ENCODE results near the gene KLHL5. TPM values are rescaled to one million over a fixed set of nuclear protein-coding genes. Genes with fewer than 3 reads are reported as not detected.
"Not testable (repeated sequence)": the region's sequence is repeated elsewhere in the genome, so short reads cannot be mapped to it uniquely, and the experiment has no call there.

Gene KLHL5
- total RNA-seq, 1 donor from 2014 or later = 46.0 TPM

GRCh38 chr4:39029752-39030694 is 32.0 kb upstream of the KLHL5 start:
- H3K27ac Mint-ChIP-seq (ENCODE audit: unreplicated experiment) = no peak overlapping the region

GRCh38 chr4:39030725-39031124 is 31.3 kb upstream of the KLHL5 start:
- no peaks in the 10 kb centered on the region for H3K4me1 Mint-ChIP-seq (ENCODE audit: unreplicated experiment)
- H3K4me3 Mint-ChIP-seq (ENCODE audit: unreplicated experiment) = no peak overlapping the region
- no peak for DNase-seq (ENCODE audit: low spot score)
- no peaks in the 10 kb centered on the region for H3K36me3 Mint-ChIP-seq (ENCODE audit: low read depth, unreplicated experiment)
- TF ChIP-seq CTCF (IDR thresholded peaks at IDR 0.05; ENCODE audit: unreplicated experiment) = no peak
- H3K27ac Mint-ChIP-seq (ENCODE audit: unreplicated experiment) = no peak overlapping the region
- H3K27me3 Mint-ChIP-seq (ENCODE audit: unreplicated experiment) = no peaks in the 10 kb centered on the region
- H3K9me3 Mint-ChIP-seq (ENCODE audit: unreplicated experiment) = no peaks in the 10 kb centered on the region

More at GRCh38 chr4:39029752-39030694, 32.0 kb upstream of the KLHL5 start:
- Mint-ChIP-seq H3K9me3 (ENCODE audit: unreplicated experiment) (no peaks in the 10 kb centered on the region), H3K27me3 (ENCODE audit: unreplicated experiment) (no peaks in the 10 kb centered on the region), H3K36me3 (ENCODE audit: low read depth, unreplicated experiment) (no peaks in the 10 kb centered on the region), H3K4me1 (ENCODE audit: unreplicated experiment) (no peaks in the 10 kb centered on the region), H3K4me3 (ENCODE audit: unreplicated experiment) (no peak overlapping the region)
- TF ChIP-seq CTCF (IDR thresholded peaks at IDR 0.05; ENCODE audit: unreplicated experiment) = no peak
- no peak for DNase-seq (ENCODE audit: low spot score)

GRCh38 chr4:39031590-39032020 is 30.4 kb upstream of the KLHL5 start:
- H3K4me1 Mint-ChIP-seq (ENCODE audit: unreplicated experiment); H3K27ac Mint-ChIP-seq (ENCODE audit: unreplicated experiment): not testable (repeated sequence)

GRCh38 chr4:39032218-39033085 is 29.6 kb upstream of the KLHL5 start, which contains the start of gene TMEM156:
Gene TMEM156, minus strand, starts transcription at chr4:39032409. Its CDS starts 96 bp downstream, at chr4:39032313.
- DNase-seq (ENCODE audit: low spot score) = no peak
- peaks cover 2% of the 10 kb centered on the region for H3K4me1 Mint-ChIP-seq (ENCODE audit: unreplicated experiment)
- no peak within 1 kb of the TSS for H3K4me3 Mint-ChIP-seq (ENCODE audit: unreplicated experiment)
- H3K27ac Mint-ChIP-seq (ENCODE audit: unreplicated experiment) = no peak within 1 kb of the TSS
- H3K27me3 Mint-ChIP-seq (ENCODE audit: unreplicated experiment) = no peaks in the 10 kb centered on the region
- no peaks in the 10 kb centered on the region for H3K36me3 Mint-ChIP-seq (ENCODE audit: low read depth, unreplicated experiment)
- no peaks in the 10 kb centered on the region for H3K9me3 Mint-ChIP-seq (ENCODE audit: unreplicated experiment)
- no peak for TF ChIP-seq CTCF (IDR thresholded peaks at IDR 0.05; ENCODE audit: unreplicated experiment)

More at GRCh38 chr4:39031590-39032020, 30.4 kb upstream of the KLHL5 start:
- not testable (repeated sequence) for H3K4me3 Mint-ChIP-seq (ENCODE audit: unreplicated experiment); H3K9me3 Mint-ChIP-seq (ENCODE audit: unreplicated experiment); H3K27me3 Mint-ChIP-seq (ENCODE audit: unreplicated experiment); DNase-seq (ENCODE audit: low spot score); H3K36me3 Mint-ChIP-seq (ENCODE audit: low read depth, unreplicated experiment)

- H3K9me3 Mint-ChIP-seq (ENCODE audit: unreplicated experiment) = no peaks in the 10 kb centered on the region
- H3K27me3 Mint-ChIP-seq (ENCODE audit: unreplicated experiment) = no peaks in the 10 kb centered on the region
- H3K4me1 Mint-ChIP-seq (ENCODE audit: unreplicated experiment) = peaks cover 9% of the 10 kb centered on the region
- no peak overlapping the region for H3K27ac Mint-ChIP-seq (ENCODE audit: unreplicated experiment)
- no peak for TF ChIP-seq CTCF (IDR thresholded peaks at IDR 0.05; ENCODE audit: unreplicated experiment)
- DNase-seq (ENCODE audit: low spot score) = no peak
- H3K36me3 Mint-ChIP-seq (ENCODE audit: low read depth, unreplicated experiment) = no peaks in the 10 kb centered on the region
- H3K4me3 Mint-ChIP-seq (ENCODE audit: unreplicated experiment) = no peak overlapping the region
Measured at GRCh38 chr4:39036172-39036571, 25.9 kb upstream of the KLHL5 start.

All from endothelial cell (in vitro differentiated cells).